PC-3 (cell line): ENCODE results near the gene STAT3.

Experiments
- CTCF ChIP-seq: fragments of 300-600 bp; sonication (generic); conservative IDR thresholded peaks from 2 replicates; pipeline ENCODE4 v1.5.1; 2017; ENCODE audit warnings: antibody characterized with exemption, low read depth, mild to moderate bottlenecking, low read length
- EZH2 ChIP-seq: fragments of 300-600 bp; sonication (generic); IDR thresholded peaks from one replicate; pipeline ENCODE4 v1.6.1; 2017; ENCODE audit warnings: antibody characterized with exemption, mild to moderate bottlenecking, low read length; ENCODE audit not compliant: unreplicated experiment

- no peak for TF ChIP-seq CTCF
- no peak for TF ChIP-seq EZH2
These were observed 22.1 kb upstream of the STAT3 start for GRCh38 chr17:42410319-42410685.
